HG02798 (cell line): ENCODE results near the gene RTN4RL2.

ENCODE experiments used
- ATAC-seq: cut with Tn5 transposase; IDR thresholded peaks from one replicate; pipeline ENCODE4 v1.9.1; 2021; ENCODE audit warnings: mild to moderate bottlenecking; ENCODE audit not compliant: unreplicated experiment, poor library complexity

The RTN4RL2 gene

GRCh38 chr11:57514538-57515331 lies 54.4 kb downstream of the RTN4RL2 start:
- peak; percentile 42 for ATAC-seq

GRCh38 chr11:57515332-57516060 lies 55.2 kb downstream of the RTN4RL2 start, which contains the start of gene SLC43A1:
TSS of gene SLC43A1 (minus strand) at chr11:57515702. CDS start at chr11:57514111, 1,591 bp downstream.
- peak; percentile 55 for ATAC-seq

GRCh38 chr11:57516061-57516443 lies 55.7 kb downstream of the RTN4RL2 start:
- no peak for ATAC-seq

- no peak for ATAC-seq
Observed at GRCh38 chr11:57521116-57521515, 60.8 kb downstream of the RTN4RL2 start.

GRCh38 chr11:57523419-57523818 lies 63.1 kb downstream of the RTN4RL2 start:
- ATAC-seq = no peak
